HFFc6 (cell line): ENCODE results near the gene RPS25. TPM values are rescaled to one million over a fixed set of nuclear protein-coding genes. Genes with fewer than 3 reads are reported as not detected.

Source experiments
- DNase-seq: peaks from one replicate; pipeline ENCODE4 v3.0.0-alpha.2; 2018
- H3K27ac Mint-ChIP-seq: 2 replicates; pipeline ENCODE4 v1.8.0; 2020; ENCODE audit warnings: mild to moderate bottlenecking, mixed read lengths
- H3K27me3 Mint-ChIP-seq: 2 replicates; pipeline ENCODE4 v1.8.0; 2021; ENCODE audit warnings: mild to moderate bottlenecking, moderate library complexity, mixed read lengths; ENCODE audit not compliant: insufficient read depth
- H3K36me3 Mint-ChIP-seq: 2 replicates; pipeline ENCODE4 v1.8.0; 2021; ENCODE audit warnings: low read depth, mixed read lengths
- H3K4me1 Mint-ChIP-seq: 2 replicates; pipeline ENCODE4 v1.8.0; 2020; ENCODE audit warnings: low read depth, mixed read lengths
- H3K4me3 Mint-ChIP-seq: 2 replicates; pipeline ENCODE4 v1.8.0; 2020; ENCODE audit warnings: mild to moderate bottlenecking, moderate library complexity, mixed read lengths
- H3K9me3 Mint-ChIP-seq: 2 replicates; pipeline ENCODE4 v1.8.0; 2020; ENCODE audit warnings: mild to moderate bottlenecking, mixed read lengths
- CTCF ChIP-seq: fragments of 200-600 bp; sonication (generic); IDR thresholded peaks from 2 replicates; pipeline ENCODE4 v1.5.0; 2021; ENCODE audit warnings: antibody characterized with exemption, mild to moderate bottlenecking
- long read RNA-seq: library from polyadenylated mRNA; unstranded; transcript quantifications from one replicate; pipeline ENCODE4 v2.0.0, GENCODE V29; 2019
- total RNA-seq, 6 experiments: library from RNA; stranded (reverse); fragmentation: NEBNext Ultra II Directional; extraction: Animal tissue kit (Norgen Biotek cat#: 25700); gene quantifications; 2 replicates in 1 of 6; 3 replicates in 5 of 6; pipeline ENCODE4 v1.2.3, GENCODE V29; 2021

The RPS25 gene
- 100 to 1,000 TPM; 699 to 981 (median 857) TPM for total RNA-seq
- long read RNA-seq, transcript RPS25-203 (5 exons, 711 nt) = minor isoform, 6 of 1,099 reads
- long read RNA-seq, transcript RPS25-202 (5 exons, 835 nt) = major isoform, 1,009 of 1,099 reads
- long read RNA-seq, transcript RPS25-206 (5 exons, 508 nt) = minor isoform, 6 of 1,099 reads
- long read RNA-seq, transcript RPS25-204 (3 exons, 1,462 nt) = minor isoform, 11 of 1,099 reads
- long read RNA-seq, partial matches to known transcripts = 41 of 1,099 reads
- long read RNA-seq, other reads (novel, unspliced or antisense) = 26 of 1,099 reads

DNA sequence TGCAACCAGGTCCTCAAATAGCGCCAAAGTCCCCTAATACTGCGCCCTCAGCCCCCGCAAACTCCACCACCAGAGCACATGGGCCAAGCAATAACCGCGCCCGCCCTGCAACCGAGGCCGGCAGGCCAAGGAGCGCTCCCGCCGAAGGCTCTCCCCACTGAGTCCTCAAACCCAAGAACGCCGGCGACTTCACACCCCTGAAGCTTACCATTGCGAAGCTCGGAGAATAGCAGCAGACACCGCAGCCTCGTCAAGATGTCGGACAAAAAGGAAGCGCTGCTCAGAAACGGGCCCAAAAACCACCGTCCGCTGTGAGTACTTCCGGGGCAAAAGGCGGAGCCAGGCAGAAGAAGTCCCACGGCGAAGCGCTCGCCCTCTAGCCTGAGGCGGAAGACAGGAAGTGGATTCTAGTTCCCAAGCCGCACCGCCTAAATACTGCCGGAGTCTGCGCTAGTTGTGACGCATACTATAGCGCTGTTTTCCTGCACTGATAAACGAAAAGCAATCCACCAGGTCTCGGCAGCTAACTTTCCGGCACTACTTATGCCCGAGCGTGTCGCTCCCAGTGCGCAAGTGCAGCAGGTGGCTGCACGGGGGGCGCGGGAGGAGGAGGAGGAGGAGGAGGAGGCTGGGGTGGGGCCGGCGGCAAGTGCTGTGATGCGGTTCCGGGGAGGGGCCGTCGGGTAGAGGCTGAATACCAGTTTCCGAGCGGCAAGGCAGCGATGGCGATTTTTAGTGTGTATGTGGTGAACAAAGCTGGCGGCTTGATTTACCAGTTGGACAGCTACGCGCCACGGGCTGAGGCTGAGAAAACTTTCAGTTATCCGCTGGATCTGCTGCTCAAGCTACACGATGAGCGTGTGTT, at the start of gene RPS25, which contains the start of gene TRAPPC4:
Gene RPS25 (minus strand): TSS at position 270 of the 865 bp plus-strand sequence. CDS start 59 bp downstream, at position 211.
Gene TRAPPC4 (plus strand): TSS at position 693 of the 865 bp plus-strand sequence. CDS start 30 bp downstream, at position 723.
- H3K9me3 Mint-ChIP-seq = no peaks in the 10 kb centered on the region
- peak; percentile 95 for DNase-seq
- H3K27ac Mint-ChIP-seq = peak within 1 kb of the TSS; percentile 94
- peaks cover 3% of the 10 kb centered on the region for H3K27me3 Mint-ChIP-seq
- no peak for TF ChIP-seq CTCF
- peak within 1 kb of the TSS; percentile 98 for H3K4me3 Mint-ChIP-seq
- H3K4me1 Mint-ChIP-seq = peaks cover 40% of the 10 kb centered on the region
- peaks cover 59% of the 10 kb centered on the region for H3K36me3 Mint-ChIP-seq

- Mint-ChIP-seq H3K27ac (peak within 1 kb of the TSS; percentile 95), H3K9me3 (no peaks in the 10 kb centered on the region), H3K27me3 (peaks cover 1% of the 10 kb centered on the region; the same call in 1 of the 2 replicates), H3K36me3 (peaks cover 9% of the 10 kb centered on the region; the same call in 1 of the 2 replicates), H3K4me1 (peaks cover 35% of the 10 kb centered on the region), H3K4me3 (peak within 1 kb of the TSS; percentile 93)
- TF ChIP-seq CTCF = no peak
- peak; percentile 94 for DNase-seq
Observed at GRCh38 chr11:119067371-119068222, 49.5 kb upstream of the RPS25 start, which contains the start of gene VPS11. TSS of gene VPS11 (plus strand) at chr11:119067818. CDS start at chr11:119067824, 6 bp downstream.

- H3K9me3 Mint-ChIP-seq = no peaks in the 10 kb centered on the region
- H3K36me3 Mint-ChIP-seq = peaks cover 9% of the 10 kb centered on the region; the same call in 1 of the 2 replicates
- peaks cover 1% of the 10 kb centered on the region; the same call in 1 of the 2 replicates for H3K27me3 Mint-ChIP-seq
- peak; percentile 38 for DNase-seq
- H3K4me1 Mint-ChIP-seq = peaks cover 40% of the 10 kb centered on the region
- H3K27ac Mint-ChIP-seq = no peak overlapping the region; the same call in 1 of the 2 replicates
- peak; percentile 71 for TF ChIP-seq CTCF
- no peak overlapping the region for H3K4me3 Mint-ChIP-seq
Observed at GRCh38 chr11:119065369-119065768, 47.2 kb upstream of the RPS25 start.

- no peak for TF ChIP-seq CTCF
- peaks cover 1% of the 10 kb centered on the region; the same call in 1 of the 2 replicates for H3K36me3 Mint-ChIP-seq
- peak; percentile 58 for DNase-seq
- H3K9me3 Mint-ChIP-seq = no peaks in the 10 kb centered on the region
- H3K27ac Mint-ChIP-seq = peak overlapping the region; percentile 83
- no peak overlapping the region for H3K4me3 Mint-ChIP-seq
- H3K27me3 Mint-ChIP-seq = no peaks in the 10 kb centered on the region
- H3K4me1 Mint-ChIP-seq = peaks cover 43% of the 10 kb centered on the region
Observed at GRCh38 chr11:119062779-119063178, 44.6 kb upstream of the RPS25 start.
